ENCODE data around the gene PTPRB.

The PTPRB gene

DNA sequence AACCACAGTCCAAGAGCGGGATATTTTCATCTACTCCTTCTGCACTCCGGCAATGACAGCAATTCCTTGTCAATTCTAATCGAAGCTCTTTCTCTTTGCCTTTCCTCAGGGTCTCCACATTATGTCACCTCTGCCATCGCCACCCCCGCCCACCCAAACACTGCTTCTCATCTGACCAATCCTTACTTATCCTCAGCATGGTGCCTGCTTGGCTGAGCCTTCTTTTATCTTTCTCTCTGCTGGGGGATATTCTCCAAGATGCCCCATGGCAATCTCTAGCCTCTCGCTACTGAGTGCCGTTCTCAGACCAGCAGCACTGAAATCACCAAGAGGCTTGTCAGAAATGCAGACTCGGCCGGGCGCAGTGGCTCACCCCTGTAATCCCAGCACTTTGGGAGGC is 100.6 kb downstream of the PTPRB start:
- H3K9me3 ChIP-seq (ENCODE audit: insufficient read depth, low read length) = no peaks in the 10 kb centered on the region
- peaks cover 3% of the 10 kb centered on the region; the same call in 1 of the 2 replicates for H4K20me1 ChIP-seq (ENCODE audit: insufficient read depth, low read length)
- no peak for TF ChIP-seq EZH2phosphoT487 (IDR thresholded peaks at IDR 0.05; ENCODE audit: low read depth)
- TF ChIP-seq, protein P1, sequence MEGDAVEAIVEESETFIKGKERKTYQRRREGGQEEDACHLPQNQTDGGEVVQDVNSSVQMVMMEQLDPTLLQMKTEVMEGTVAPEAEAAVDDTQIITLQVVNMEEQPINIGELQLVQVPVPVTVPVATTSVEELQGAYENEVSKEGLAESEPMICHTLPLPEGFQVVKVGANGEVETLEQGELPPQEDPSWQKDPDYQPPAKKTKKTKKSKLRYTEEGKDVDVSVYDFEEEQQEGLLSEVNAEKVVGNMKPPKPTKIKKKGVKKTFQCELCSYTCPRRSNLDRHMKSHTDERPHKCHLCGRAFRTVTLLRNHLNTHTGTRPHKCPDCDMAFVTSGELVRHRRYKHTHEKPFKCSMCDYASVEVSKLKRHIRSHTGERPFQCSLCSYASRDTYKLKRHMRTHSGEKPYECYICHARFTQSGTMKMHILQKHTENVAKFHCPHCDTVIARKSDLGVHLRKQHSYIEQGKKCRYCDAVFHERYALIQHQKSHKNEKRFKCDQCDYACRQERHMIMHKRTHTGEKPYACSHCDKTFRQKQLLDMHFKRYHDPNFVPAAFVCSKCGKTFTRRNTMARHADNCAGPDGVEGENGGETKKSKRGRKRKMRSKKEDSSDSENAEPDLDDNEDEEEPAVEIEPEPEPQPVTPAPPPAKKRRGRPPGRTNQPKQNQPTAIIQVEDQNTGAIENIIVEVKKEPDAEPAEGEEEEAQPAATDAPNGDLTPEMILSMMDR (IDR thresholded peaks at IDR 0.05; ENCODE audit: low read depth, low read length) = no peak
- H3K4me1 ChIP-seq (ENCODE audit: low read length) = no peaks in the 10 kb centered on the region
- H3K27me3 ChIP-seq (ENCODE audit: low read depth, low read length) = no peaks in the 10 kb centered on the region
- H3K4me2 ChIP-seq (ENCODE audit: low read length) = no peak overlapping the region
- H3K36me3 ChIP-seq (replicated peaks; ENCODE audit: low read depth, low read length) = peaks cover 3% of the 10 kb centered on the region
- no peak overlapping the region for H3K27ac ChIP-seq (ENCODE audit: low read length)
- no peak overlapping the region for H2AFZ ChIP-seq (ENCODE audit: low read depth, low read length)
- no peak overlapping the region for H3K9ac ChIP-seq (ENCODE audit: low read length)
- no peaks in the 10 kb centered on the region for H3K79me2 ChIP-seq (ENCODE audit: low read length)
- no peak overlapping the region for H3K4me3 ChIP-seq (ENCODE audit: low read length)

DNA sequence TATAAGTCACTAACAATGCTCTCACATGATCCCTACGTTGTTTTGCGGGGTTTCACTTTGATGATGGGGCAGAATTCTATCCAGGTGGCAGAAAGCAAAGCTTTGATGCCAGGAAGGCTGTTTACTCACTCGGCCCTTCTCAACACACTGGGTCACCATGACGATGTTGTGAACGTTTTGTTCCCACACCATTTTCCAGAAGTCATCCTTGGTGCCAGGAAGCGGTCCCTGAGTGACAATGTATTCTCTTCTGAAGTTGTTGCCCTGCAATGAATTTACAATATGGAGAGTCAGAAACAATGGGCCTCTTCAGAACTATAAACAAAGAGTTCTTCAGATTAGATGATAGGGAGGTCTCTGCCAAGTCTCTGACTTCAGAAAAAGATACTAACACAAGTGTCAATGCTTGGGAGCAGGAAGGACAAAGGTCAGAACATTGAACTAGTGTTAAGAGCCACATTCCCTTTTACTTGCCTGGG is 101.3 kb downstream of the PTPRB start:
- H2AFZ ChIP-seq (ENCODE audit: low read depth, low read length) = no peak overlapping the region
- peaks cover 3% of the 10 kb centered on the region for H3K36me3 ChIP-seq (replicated peaks; ENCODE audit: low read depth, low read length)
- no peak overlapping the region for H3K9ac ChIP-seq (ENCODE audit: low read length)
- TF ChIP-seq EZH2phosphoT487 (IDR thresholded peaks at IDR 0.05; ENCODE audit: low read depth) = no peak
- TF ChIP-seq, protein P1 (IDR thresholded peaks at IDR 0.05; ENCODE audit: low read depth, low read length) = no peak
- H3K27me3 ChIP-seq (ENCODE audit: low read depth, low read length) = no peaks in the 10 kb centered on the region
- H4K20me1 ChIP-seq (ENCODE audit: insufficient read depth, low read length) = peaks cover 3% of the 10 kb centered on the region; the same call in 1 of the 2 replicates
- no peak overlapping the region for H3K4me3 ChIP-seq (ENCODE audit: low read length)
- H3K79me2 ChIP-seq (ENCODE audit: low read length) = no peaks in the 10 kb centered on the region
- H3K4me2 ChIP-seq (ENCODE audit: low read length) = no peak overlapping the region
- no peaks in the 10 kb centered on the region for H3K4me1 ChIP-seq (ENCODE audit: low read length)
- no peaks in the 10 kb centered on the region for H3K9me3 ChIP-seq (ENCODE audit: insufficient read depth, low read length)
- no peak overlapping the region for H3K27ac ChIP-seq (ENCODE audit: low read length)

DNA sequence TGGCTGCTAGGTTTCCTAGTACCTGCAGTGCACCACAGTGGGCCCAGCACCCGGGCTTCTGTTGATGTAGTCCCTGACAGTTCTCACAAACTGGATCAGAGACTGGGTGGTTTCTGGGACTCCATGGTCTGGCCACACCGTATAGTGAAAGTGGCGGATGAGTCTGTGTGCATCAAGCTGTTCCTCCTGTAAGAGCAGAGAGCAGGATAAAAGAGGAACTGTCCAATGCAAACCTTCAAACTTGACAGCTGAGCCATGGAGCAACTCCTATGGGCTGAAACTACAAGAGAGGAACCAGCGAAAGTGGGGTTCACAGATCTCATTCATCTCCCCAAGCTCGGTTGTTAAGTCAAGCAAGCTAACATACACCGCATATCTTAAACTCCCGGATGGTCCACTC is 102.8 kb downstream of the PTPRB start:
- H4K20me1 ChIP-seq (ENCODE audit: insufficient read depth, low read length) = peaks cover 3% of the 10 kb centered on the region; the same call in 1 of the 2 replicates
- H3K36me3 ChIP-seq (replicated peaks; ENCODE audit: low read depth, low read length) = peaks cover 3% of the 10 kb centered on the region
- H3K9me3 ChIP-seq (ENCODE audit: insufficient read depth, low read length) = no peaks in the 10 kb centered on the region
- no peak overlapping the region for H3K9ac ChIP-seq (ENCODE audit: low read length)
- no peak overlapping the region for H3K4me3 ChIP-seq (ENCODE audit: low read length)
- H3K27ac ChIP-seq (ENCODE audit: low read length) = no peak overlapping the region
- no peaks in the 10 kb centered on the region for H3K79me2 ChIP-seq (ENCODE audit: low read length)
- no peak overlapping the region for H2AFZ ChIP-seq (ENCODE audit: low read depth, low read length)
- TF ChIP-seq, protein P1 (IDR thresholded peaks at IDR 0.05; ENCODE audit: low read depth, low read length) = no peak
- no peak for TF ChIP-seq EZH2phosphoT487 (IDR thresholded peaks at IDR 0.05; ENCODE audit: low read depth)
- H3K4me2 ChIP-seq (ENCODE audit: low read length) = no peak overlapping the region
- H3K4me1 ChIP-seq (ENCODE audit: low read length) = no peaks in the 10 kb centered on the region
- H3K27me3 ChIP-seq (ENCODE audit: low read depth, low read length) = no peaks in the 10 kb centered on the region

DNA sequence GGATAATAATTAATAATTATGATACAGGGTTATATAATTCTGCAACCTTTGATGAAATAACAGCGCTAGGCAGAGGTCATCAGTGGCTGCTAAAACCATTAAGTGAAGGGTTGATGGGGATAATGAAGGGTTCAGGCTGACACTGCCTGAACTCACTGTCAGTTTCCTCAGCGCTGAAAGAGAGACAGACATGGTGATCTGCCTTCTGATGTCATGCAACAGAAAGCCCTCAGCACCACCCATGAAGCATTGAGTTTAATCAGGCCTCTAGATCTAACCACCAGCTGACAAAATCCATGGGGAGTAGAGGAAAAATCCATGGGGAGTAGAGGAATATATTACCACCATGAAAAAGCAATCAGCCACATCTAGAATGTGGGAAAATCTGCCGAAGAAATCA is 107.6 kb downstream of the PTPRB start:
- H3K4me1 ChIP-seq (ENCODE audit: low read length) = no peaks in the 10 kb centered on the region
- TF ChIP-seq, protein P1 (IDR thresholded peaks at IDR 0.05; ENCODE audit: low read depth, low read length) = no peak
- TF ChIP-seq EZH2phosphoT487 (IDR thresholded peaks at IDR 0.05; ENCODE audit: low read depth) = no peak
- no peak overlapping the region for H3K4me3 ChIP-seq (ENCODE audit: low read length)
- H3K79me2 ChIP-seq (ENCODE audit: low read length) = no peaks in the 10 kb centered on the region
- H3K9ac ChIP-seq (ENCODE audit: low read length) = no peak overlapping the region
- no peak overlapping the region for H3K27ac ChIP-seq (ENCODE audit: low read length)
- H3K9me3 ChIP-seq (ENCODE audit: insufficient read depth, low read length) = no peaks in the 10 kb centered on the region
- H3K36me3 ChIP-seq (replicated peaks; ENCODE audit: low read depth, low read length) = no peaks in the 10 kb centered on the region
- no peak overlapping the region for H3K4me2 ChIP-seq (ENCODE audit: low read length)
- H4K20me1 ChIP-seq (ENCODE audit: insufficient read depth, low read length) = no peaks in the 10 kb centered on the region
- H2AFZ ChIP-seq (ENCODE audit: low read depth, low read length) = no peak overlapping the region
- no peaks in the 10 kb centered on the region for H3K27me3 ChIP-seq (ENCODE audit: low read depth, low read length)

All from OCI-LY3 (cell line).